Stimulated activated CD8-positive, alpha-beta memory T cell treated with anti-CD3 and anti-CD28 coated beads, Interleukin-2, amount 100 ng/mL, for 48 hours (primary cell): Measurements from ENCODE around the gene SOX10.

Experiments
- DNase-seq, 2 donors: peaks; one replicate each; pipeline ENCODE4 v3.0.0-alpha.2; 2020; ENCODE audit warnings: low read depth in 2 of 2

The SOX10 gene

DNA sequence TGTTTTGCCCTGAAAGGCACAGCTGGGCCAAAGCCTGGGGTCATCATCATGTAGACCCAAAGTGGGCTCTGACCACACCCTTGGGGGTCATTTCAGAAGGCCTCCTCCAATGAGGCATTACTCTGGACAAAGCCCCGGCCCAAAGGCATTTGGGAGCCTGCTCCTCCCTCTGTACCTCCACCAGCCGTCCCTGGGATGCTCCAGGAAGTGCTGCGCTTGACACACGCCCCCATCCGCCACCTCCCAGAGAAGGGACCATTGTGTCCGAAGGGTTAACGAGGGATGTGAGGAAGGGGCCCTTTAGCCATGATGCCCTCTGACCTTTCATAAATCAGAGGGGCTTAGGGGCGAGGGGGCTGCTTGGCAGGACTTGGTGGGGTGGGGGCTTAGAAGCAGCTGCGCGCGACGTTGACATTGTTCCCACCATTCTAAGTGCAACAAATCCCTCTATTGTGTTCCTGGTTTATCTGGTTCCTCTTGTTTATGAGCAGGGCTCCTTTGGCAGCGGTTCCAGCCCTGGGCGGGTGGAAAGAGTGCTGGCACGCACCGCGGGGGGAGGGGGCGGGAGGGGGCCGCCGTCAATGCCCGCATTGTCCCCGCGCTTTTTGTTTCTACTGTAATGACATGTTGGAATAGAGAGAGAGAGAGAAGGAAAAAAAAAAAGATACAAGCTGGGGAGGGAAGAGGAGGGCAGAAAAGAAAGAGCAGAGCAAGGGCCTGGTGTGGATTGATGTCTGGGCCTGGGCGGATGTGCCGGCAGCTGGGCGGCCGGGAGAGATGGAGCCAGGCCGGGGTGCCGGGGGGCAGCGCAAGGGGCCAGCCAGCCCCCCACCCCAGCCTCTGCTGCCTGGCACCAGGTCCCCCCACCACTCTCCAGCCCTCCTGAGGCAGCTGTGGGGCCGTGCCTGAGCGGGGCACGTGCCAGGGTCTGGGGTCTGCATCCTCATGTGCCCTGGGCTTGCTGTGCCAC, 32.1 kb upstream of the SOX10 start:
- no peak for DNase-seq

GRCh38 chr22:38014083-38014482, 29.7 kb upstream of the SOX10 start:
- no peak for DNase-seq

DNA sequence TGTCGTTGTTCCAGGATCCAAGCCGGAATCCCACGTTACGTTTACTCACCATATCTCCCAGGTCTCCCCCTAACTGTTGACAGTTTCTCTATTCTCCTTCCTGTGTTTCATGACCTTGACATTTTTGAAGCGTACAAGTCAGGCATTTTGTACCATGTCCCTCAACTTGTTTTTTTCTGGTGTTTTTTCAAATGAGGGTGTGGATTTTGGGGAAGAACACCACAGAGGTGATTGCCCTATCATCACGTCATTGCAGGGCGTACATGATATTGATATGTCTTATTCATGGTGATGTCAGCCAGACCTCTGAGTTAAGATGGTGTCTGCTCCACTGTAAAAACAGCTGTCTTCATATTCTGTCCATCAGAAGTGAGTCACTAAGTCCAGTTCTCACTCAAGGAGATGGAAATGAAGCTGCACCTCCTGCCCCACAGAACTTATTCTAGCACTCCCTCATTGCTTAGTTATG, 28.3 kb upstream of the SOX10 start:
- DNase-seq = no peak

- no peak for DNase-seq
Observed at GRCh38 chr22:38009000-38009806, 24.8 kb upstream of the SOX10 start.

GRCh38 chr22:38007330-38007902, 23.1 kb upstream of the SOX10 start:
- DNase-seq = no peak

DNA sequence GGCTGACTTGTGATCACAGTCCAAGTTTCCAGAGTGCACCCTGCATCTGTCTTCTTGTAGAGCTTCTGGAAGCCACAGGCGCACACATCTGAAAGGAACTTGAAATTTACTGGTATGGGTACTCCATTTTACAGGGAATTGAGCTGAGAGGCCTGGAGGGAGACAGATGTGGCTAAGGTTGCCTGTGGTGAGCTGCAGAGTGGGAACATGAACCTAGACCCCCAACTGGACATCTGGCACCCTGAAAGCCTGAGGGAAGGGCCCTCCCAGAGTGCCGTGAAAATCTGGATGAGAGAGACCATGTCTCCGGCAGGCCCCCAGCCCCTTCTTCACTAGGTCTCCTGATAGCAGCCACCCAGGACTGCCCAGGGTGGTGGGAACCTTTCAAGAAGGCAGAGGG, 22.6 kb upstream of the SOX10 start:
- no peak for DNase-seq

DNA sequence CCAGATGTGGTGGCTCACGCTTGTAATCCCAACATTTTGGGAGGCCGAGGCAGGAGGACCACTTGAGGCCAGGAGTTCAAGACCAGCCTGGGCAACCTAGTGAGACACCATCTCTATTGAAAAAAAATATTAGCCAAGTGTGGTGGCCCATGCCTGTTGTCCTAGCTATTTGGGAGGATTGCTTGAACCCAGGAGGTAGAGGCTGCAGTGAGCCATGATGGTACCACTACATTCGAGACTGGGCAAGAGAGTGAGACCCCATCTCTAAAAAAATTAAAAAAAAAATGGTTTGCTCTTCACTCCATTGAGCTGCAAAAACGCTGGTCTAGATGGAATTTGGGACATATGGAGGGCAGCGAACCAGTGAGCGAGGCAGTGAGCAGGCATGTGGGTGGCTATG, 21.6 kb upstream of the SOX10 start:
- DNase-seq = no peak

GRCh38 chr22:37999640-38000272, 15.4 kb upstream of the SOX10 start:
- DNase-seq = no peak

- DNase-seq = no peak
Observed at GRCh38 chr22:37999236-37999635, 14.9 kb upstream of the SOX10 start.

DNA sequence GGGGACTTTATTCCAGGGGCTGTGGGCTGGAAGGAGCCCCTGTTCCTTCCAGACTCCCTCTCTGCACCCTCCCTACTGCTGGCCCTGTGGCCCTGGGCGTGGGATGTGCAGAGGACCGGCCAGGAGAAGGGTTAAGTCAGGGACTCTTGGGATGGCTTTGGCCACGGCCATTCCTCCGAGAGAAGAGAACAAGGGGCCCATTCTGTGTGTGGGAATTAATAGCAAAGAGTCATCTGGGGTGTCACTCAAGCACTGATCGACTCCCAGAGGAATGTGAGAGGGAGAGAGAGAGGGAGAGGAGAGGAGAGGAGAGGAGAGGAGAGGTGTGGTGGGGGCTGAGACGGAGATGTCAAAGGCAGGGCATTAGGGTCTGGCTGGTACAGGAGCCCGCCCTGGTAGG, 14.2 kb upstream of the SOX10 start:
- no peak for DNase-seq

DNA sequence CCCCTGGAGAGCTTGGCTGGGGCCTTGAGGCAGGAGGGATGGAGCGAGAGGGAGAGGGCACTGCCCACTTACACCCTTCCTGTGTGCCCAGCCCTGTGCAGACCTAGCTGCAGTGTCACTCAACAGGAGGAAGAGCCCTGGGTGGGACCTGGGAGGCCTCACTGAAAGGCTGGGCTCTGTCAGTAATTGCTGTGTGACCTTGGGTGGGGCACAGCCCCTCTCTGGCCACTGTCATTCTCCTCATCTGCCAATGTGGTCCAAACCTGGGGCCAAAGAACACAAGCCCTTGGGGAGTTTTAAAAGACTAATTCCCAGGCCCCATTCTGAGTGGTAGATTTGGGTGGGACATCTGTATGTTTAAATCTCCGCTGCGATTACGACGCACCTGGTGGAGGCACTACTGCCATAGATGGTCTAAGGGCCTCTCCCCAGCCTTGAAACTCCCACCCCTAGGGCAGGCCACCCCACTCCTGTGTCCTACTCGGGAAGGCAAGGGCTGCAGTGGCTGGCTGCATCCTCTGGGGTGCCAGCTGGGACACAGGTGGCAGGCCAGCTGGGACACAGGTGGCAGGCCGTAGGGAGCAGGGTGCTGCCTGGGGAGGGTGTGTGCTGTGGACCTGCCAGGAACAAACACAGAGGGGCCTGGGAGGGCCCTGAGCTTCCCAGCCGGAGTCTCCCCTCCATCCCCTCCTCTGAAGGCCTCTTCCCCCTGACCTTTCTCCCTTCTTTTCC, 12.3 kb upstream of the SOX10 start:
- DNase-seq = no peak

- no peak for DNase-seq
Observed at GRCh38 chr22:37996079-37996478, 11.7 kb upstream of the SOX10 start.

DNA sequence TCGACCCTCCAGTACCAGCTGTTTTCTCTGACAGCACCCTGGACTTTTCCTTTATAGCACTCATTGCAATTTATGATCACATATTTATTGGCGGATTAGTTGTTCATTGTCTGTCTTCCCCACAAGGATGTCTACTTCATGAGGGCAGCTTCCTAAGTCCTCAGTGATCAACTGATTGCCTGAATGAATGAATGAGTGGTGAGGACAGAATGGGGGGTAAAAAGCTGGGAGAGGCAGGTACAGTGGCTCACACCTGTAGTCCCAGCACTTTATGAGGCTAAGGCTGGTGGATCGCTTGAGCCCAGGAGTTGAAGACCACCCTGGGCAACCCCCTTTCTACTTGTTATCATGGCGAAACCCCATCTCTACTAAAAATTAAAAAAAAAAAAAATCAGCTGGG, 11.1 kb upstream of the SOX10 start:
- no peak for DNase-seq

DNA sequence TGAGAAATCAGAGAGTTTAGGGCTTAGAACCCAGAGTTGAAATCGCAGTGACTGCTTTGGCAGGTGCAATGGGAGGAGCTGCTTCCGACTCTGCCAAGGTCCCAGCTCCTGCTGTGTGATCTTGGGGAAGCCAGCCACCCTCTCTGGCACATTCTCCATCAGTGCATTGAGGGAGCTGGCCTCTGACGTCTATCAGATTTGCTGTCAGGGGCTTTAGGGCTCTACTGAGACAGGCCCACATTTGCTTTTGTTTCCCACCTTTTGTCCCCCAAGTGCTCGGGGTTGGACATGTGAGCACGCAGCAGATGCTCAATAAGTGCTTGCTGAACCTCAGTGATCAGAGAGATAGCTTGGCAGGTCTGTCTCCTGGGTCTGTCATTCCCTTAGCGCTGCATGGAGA, 10.6 kb upstream of the SOX10 start:
- DNase-seq = no peak

GRCh38 chr22:37994049-37994448, 9.7 kb upstream of the SOX10 start:
- DNase-seq = no peak

GRCh38 chr22:37991731-37992442, 7.5 kb upstream of the SOX10 start:
- no peak for DNase-seq

DNA sequence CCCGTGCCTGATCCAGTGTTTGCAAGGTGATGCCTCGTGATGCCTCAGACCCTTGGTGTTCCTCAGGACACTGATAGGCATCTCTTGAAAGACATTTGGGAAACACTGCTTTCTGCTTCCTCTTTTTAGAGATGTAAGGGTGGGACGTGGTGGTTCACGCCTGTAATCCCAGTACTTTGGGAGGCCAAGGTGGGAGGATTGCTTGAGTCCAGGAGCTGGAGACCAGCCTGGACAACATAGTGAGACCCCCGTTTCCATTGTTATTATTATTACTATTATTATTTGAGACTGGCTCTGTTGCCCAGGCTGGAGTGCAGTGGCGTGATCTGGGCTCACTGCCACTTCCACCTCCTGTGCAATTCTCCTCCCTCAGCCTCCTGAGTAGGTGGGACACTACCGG, 6.5 kb upstream of the SOX10 start:
- no peak for DNase-seq

GRCh38 chr22:37990301-37990700, 5.9 kb upstream of the SOX10 start:
- no peak for DNase-seq

DNA sequence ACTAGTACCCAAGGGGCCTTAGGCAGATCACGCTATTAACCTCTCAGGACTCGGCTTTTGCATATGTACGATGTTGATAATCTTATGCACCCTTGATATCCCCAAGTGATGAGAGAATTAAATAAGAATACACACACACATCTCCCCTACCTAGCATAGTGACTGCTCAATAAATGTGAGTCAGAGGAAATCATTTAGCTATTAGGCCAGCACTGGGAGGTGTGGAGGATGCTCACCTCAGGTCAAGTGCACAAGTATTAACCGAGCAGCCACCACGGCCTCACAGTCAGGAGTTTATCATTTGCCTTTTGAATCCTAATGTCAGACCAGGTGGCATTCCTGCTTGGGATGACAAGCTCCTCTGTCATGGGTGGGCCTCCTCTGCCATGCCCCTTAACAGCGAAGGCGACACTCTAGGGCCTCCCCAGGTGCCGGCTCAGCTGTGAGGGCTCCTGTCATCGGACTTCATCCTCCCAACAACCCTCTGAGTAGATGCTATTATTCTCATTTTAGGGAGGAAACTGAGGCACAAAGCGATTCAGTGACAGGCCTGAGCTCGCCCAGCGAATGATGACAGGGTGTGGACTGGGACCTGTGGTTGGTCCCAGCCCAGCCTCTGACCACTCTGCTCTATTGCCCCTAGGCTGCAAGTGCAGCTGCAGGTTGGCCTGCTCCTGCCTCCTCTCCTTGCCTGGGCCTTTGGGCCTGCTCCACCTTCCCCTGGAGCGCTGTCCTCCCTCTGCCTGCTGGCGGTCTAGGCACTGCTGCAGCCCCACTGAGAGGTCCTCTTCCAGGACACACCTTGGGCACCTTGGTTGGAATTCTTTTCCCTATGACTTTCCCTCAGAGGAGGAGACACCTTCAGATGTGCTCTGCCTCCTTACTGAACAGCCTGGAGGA, 5.0 kb upstream of the SOX10 start:
- no peak for DNase-seq

GRCh38 chr22:37986371-37986770, 2.0 kb upstream of the SOX10 start:
- no peak for DNase-seq
